HG03521 (cell line): ENCODE results near the gene KIF5C.

Experiments
- ATAC-seq: cut with Tn5 transposase; IDR thresholded peaks from one replicate; pipeline ENCODE4 v1.9.1; 2021; ENCODE audit warnings: mild to moderate bottlenecking, moderate library complexity; ENCODE audit not compliant: unreplicated experiment

Gene KIF5C

GRCh38 chr2:149037851-149038250, 162.8 kb downstream of the KIF5C start:
- ATAC-seq, result no peak

DNA sequence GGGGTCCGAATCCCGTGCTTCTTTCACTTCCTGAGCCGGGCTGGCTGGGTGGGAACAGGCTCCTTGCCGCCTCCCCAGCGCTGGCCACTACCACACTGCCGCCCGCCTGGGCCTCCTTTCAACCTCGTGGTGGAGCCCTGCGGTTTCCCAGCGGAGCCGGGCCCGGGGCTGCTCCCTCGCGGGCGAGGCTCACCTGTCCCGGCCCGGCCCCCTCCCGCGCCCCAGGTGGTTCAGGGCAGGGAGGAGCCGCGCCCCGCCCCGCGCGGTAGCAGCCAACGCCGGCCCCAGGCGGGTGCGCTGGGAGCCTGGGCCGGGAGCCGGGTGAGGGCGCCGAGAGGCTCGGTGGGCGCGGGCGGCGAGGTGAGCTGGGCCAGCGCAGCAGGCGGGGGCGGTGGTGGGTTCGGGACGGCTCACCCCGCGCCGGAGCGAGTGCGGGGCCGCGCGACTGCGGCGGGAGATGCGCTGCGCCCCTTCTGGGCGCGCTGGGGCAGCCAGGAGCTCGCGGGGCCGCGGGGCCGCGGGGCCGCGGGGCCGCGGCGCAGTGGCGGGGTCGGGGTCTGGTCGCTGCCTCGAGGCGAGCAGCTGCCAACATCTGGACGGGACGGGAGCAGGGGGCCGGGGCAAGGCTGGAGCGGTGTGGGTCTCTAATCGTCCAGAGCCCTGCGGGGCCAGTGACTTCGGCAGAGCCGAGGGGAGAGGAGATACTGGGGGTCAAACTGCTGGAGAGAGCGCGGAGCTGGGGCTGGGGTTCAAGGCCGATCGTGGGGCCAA, 163.6 kb downstream of the KIF5C start, which contains the start of gene LYPD6B:
LYPD6B (plus strand) TSS at position 258 of the 771 bp plus-strand sequence. CDS start 92,250 bp downstream, outside the sequence.
- ATAC-seq, result peak; percentile 70

DNA sequence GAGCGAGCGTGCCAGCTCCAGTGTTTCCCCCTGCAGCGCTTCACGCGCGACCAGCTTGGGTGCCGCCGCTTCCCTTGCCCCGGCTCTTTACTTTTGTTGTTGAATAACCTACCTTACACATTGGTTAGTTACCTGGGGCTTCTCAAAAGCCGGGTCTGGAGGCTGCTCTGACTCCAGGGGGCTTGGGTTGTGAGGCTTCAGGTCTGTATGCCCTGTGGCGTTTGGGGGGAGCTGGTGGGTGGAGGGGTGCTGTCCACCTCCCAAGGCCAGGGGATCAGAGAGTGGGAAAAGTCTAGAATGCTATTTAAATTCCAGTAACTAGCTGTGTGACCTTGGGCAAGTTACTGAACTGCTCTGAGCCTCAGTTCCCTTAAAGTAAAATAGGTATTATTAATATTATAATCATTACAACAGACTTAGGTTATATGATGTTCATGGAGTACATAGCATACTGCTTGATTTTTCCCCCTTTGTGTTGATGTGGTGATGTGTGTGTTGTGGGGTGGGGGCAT, 164.2 kb downstream of the KIF5C start:
- ATAC-seq, result no peak

GRCh38 chr2:149040451-149040850, 165.4 kb downstream of the KIF5C start:
- no peak for ATAC-seq

DNA sequence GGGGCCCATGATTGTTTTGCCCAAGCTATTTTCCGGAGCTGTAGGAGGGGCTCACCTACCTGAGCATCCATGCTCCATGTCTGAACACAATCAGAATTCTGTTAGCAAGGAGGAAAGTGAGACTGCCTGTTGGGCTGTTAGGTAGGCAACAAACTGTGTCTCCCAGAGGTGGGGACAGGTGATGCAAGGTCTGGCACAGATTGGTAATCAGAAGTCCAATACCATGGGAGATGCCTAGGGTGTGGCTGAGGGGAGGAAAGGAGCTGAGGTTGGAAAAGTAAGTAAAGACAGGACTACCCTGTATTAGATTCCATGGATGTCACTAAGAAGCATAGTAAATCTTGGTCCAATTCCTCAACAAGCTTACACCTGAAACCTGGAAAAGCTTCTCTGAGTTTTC, 166.5 kb downstream of the KIF5C start:
- no peak for ATAC-seq

DNA sequence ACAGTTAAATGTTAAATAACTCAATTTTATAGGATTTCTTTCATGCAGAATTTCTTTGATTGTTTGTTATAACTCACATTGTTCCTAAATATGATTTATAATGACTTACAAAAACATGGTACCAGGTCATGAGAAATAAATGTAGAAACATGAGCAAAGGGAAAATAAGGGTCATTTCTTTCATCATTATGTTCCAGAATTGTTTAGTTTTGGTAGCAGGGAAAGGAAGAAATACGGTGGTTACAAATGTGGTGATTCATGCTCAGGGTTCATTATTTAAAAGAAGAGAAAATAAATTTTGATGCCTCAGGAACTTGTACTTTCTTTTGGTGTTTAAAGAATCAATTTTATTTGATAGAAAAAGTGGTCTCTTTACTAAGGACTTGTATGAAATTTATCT, 167.9 kb downstream of the KIF5C start:
- no peak for ATAC-seq

DNA sequence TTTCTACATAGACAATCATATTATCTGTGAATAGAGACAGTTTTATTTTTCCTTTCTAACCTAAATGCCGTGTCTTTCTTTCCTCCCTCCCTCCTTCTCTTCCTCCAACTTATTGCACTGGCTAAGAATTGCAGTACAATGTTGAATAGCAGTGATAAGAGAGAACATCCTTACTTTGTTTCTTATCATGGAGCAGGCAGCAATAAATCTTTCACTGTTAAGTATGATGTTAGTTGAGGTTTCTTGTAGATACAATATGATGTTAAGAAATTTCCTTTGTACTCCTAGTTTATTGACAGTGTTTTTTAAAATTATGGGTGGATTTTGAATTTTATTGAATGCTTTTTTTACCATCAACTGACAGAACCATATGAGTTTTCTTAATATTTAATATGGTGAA, 169.5 kb downstream of the KIF5C start:
- no peak for ATAC-seq

GRCh38 chr2:149047118-149047517, 172.1 kb downstream of the KIF5C start:
- ATAC-seq, result no peak

DNA sequence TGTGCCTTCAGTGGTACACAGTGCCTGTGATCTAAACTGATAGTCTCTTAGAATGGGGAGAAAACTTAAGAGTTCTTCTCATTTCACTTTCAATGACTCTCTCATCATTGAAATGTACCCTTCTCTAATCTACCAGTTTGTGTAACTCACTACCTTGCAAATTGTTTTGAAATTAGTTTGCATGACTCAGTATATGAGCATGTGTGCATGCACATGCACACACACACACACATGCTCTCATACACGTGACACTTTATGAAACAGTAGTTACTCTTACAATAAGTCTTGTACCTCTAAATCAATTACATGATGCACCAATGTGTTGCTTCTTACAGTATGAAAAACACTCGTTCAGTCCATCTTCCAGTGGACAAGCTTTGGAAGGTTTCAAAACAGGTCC, 174.1 kb downstream of the KIF5C start:
- no peak for ATAC-seq

DNA sequence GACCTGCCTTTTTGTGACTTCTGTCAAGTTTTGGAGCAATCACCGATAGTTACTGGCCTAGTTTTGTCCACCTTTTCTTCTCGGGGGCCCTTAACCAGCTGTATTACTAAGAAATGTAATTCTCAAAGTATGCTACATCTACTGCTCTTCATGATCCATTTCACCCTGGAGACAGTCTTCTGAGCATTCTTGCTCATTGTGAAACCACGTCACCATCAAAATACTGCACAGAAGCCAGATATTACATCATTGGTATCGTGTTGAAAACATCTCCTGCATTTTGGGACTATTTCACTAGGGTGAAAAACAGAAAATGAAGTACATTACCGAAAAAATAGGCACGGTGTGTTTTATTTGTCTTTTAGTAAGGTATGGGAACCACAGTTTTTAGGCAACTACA, 175.2 kb downstream of the KIF5C start:
- ATAC-seq, result peak; percentile 84

DNA sequence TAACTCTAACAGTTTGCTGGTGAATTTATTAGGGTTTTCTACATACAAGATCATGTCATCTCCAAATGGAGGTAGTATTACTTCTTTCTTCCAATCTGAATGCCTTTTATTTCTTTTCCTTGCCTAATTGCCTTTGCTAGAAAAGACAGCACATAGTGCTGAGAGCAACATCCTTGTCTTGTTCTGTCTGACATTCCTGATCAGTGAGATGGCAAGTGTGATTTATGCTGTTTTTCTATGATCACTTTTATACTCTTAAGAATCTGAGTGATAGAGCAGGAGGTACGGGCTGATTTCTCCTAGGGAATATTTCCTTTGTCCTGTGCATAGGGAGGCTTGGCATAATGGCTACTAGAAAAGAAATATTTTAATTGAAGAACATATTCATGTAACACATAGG, 180.7 kb downstream of the KIF5C start:
- no peak for ATAC-seq

- ATAC-seq, result no peak
Measured at GRCh38 chr2:149056541-149057255, 181.7 kb downstream of the KIF5C start.

- no peak for ATAC-seq
Measured at GRCh38 chr2:149057401-149057800, 182.4 kb downstream of the KIF5C start.

GRCh38 chr2:149058936-149059335, 183.9 kb downstream of the KIF5C start:
- no peak for ATAC-seq

DNA sequence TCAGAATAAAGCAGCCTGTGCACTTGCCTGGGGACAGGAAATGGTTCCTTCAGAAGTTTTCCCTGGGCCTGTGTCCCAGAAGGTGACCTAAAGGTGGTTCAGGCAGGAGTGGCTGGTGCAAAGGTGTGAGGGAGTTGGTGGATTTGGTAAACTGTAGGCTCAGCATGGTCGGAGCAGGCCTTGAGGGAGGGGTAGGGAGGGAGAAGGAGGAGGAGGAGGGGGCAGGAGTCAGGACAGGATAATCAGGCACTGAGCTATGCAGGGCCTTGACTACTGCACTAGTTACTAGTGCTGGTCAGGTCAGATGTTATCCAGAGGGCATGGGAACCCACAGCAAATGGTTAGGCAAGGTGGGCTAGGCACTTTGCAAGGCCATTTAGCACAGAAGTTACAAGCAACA, 184.8 kb downstream of the KIF5C start:
- no peak for ATAC-seq

GRCh38 chr2:149061133-149061745, 186.2 kb downstream of the KIF5C start:
- no peak for ATAC-seq

DNA sequence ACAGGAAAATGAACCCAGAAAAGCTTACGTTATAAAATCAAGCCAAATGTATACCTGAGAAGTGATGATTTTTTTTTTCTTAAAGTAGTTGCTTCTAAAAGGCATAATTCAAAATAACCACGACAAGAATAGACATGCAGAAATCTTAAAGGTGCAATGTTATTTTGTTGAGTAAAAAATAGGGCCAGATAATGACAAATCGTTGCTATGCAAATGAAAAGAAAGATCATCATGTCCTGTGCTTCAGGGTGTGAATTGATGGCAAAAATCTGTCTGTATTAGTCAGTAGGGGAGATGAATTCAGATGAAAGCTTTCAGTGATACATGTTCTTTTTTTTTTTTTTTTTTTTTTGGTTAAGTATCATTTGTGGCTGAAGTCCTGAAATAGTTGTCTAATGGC, 187.5 kb downstream of the KIF5C start:
- no peak for ATAC-seq

DNA sequence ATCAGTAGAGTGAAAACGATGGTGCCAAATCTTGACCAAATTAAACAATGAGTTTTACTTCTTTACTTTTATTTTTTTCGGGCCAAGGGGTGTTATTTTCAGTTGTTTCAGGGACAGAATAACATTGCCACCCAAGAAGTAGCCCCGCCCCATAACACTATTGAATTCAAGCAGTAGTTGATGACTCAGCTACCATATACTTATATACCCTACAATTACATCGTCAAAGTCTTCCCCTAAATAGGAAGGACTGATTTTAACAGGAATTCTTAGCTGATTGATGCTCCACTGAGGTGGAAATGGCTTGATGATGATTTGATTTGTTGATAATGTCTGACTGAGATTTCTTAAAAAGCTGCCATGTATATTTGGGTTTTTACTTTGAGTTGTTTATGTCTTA, 188.2 kb downstream of the KIF5C start:
- ATAC-seq, result no peak

DNA sequence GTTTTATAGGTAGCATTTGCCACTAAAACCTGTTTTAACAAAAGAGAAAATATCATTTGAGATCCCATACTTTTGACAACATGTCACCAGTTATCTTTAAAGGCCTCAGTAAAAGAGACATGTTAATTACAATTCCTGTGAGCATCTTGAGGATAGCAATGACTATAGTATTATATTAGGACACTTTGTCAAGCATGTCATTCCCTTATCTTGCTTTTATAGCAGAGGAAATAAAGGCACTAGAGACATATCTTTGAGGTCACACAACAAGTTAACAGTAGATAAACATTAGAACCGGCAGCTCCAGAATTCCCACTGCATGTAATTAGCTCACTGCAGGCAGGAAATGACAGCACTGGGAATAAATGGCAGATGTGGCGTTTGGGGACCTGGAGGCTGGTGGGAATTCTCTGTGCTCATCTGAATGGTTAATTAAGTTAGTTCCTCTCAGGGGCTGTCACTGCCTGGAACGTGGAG, 189.4 kb downstream of the KIF5C start:
- ATAC-seq, result no peak

GRCh38 chr2:149064856-149065630, 190.0 kb downstream of the KIF5C start:
- ATAC-seq, result no peak
